T-helper 1 cell treated with Interleukin-12 subunit alpha and Interleukin-12 subunit beta and Interleukin-4 antibody, amounts not matched to agents 30 ng/mL and 1 ng/mL, for 36 hours (primary cell): ENCODE measurements around the gene KIF6. TPM values are rescaled to one million over a fixed set of nuclear protein-coding genes. Genes with fewer than 3 reads are reported as not detected.

Experiments used
- intact Hi-C: fragments of 100-400 bp; cut with micrococcal nuclease; formaldehyde crosslinking; loops from one replicate; pipeline ENCODE4 v1.15.1; 2024
- total RNA-seq: library from RNA; stranded (reverse); gene quantifications from 2 replicates; pipeline ENCODE4 v1.2.3, GENCODE V29; 2022

The KIF6 gene
- total RNA-seq, 1 donor from 2014 or later: 0.10 TPM

DNA sequence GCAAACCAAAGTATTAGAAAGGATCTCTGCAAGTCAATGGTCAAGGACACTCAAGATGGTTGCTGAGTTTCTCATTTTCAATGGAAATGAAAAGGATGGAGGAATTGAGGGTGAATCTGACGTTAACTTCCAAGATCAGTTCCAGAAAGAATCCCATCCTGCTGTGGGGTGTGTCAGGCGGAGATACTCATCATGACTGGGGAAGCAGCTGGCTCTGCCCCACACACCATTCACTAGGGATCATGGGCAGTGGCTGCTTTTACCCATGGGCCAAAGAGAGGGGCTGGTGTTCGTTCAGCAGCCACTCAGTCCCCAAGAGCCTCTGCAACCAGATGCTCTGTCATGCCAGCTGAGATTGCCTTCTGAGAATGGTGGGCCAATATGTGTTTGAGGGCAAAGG is 300.4 kb downstream of the KIF6 start:
- intact Hi-C loops: no loop called here

DNA sequence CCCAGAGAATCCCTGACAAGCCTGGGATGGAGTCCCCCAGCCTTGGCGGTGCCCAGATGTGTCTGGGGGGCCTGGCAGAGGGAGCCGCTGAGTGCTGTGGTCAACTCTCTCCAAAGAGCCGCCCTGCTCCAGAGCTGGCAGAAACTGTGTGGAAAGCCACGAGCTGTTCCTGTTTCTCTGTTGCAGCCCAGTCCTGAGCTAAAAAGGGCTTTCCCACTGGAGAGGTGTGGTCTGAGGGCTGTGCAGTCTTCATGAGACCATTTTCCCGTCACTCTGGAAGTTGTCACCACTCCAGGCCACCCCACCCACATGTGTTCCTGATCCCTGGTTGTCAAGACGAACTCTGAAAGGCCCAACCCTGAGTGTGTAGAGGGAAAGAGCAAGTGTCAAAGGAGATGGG is 303.0 kb downstream of the KIF6 start:
- intact Hi-C loops: no loop called here

DNA sequence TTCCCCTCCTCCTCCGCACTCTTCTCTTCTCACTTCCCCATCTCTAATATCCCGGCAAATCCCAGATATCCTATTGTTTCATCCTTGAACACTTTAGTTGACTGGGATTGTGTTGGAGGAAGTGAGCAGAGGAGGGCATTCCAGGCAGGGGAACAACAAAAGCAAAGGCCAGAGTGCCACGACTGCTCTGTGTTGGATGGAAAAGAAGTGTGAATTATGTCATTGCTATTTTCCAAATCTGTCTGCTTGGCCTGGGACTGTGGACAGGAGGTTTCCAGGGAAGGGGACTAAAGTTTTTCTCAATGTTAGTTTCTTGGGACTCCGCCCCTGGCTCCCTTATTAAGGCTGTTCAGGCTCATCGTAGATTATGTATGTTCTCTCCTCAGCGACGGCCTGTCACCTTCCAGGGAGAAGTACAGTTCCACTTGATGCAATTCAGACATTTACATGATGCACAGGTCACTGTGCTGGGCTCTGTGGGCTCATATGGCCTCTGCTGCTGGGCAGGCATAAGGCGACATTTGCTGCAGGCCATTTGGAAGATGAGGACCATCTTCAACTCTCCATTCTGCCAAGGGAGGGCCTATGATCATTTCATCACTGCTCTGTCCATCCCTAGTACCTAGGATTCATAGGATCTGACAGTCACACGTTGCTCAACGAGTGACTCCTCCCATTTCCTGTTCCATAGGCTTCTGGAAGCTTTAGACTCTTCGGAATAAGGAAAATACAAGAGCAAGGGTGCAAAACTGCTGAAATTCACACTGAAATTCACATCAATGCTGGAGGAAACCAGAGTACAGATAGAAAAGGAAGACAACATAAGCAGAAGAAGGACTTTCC is 303.6 kb downstream of the KIF6 start:
- intact Hi-C loops: no loop called here

DNA sequence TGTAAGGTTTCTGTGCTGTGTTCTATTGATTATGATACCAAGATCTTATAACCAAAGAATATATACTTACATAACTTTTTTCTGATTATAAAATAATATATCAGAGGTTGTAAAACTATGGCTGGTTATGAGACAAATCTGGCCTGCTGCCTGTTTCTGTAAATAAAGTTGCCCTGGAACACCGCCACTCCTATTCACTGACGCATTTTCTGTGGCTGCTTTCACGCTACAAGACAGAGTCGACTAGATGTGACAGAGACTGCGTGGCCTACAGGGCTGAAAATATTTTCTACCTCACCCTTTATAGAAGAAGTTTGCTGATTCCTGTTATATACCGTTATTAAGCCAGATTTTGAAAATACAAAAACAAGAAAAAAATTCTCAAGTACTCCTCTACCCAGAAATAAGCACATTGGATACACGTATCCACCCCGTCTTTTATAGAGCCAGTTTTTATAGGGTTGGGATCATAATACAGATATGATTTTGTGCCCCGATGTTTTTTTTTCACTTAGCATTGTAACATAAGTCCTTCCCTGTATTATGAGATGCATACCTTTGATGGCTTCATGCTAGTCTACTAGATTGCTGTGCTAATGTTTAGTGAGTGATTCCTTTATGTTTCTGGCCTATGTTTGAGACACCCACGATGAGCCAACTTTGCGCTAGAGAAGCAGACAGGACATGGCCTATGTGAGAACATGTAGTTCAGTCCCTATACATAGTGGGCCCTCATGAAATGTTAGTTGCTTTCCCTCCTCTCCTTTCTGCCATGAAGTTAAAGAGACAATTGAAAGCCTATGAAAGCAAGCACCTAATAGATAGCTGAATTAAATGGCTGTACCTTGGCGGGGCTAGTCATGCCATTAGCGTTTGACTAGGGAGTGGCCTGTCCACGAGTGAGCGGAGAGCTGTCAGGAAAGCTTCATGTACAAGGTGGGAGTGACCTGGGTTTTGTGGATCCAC is 304.6 kb downstream of the KIF6 start:
- intact Hi-C loops: no loop called here

DNA sequence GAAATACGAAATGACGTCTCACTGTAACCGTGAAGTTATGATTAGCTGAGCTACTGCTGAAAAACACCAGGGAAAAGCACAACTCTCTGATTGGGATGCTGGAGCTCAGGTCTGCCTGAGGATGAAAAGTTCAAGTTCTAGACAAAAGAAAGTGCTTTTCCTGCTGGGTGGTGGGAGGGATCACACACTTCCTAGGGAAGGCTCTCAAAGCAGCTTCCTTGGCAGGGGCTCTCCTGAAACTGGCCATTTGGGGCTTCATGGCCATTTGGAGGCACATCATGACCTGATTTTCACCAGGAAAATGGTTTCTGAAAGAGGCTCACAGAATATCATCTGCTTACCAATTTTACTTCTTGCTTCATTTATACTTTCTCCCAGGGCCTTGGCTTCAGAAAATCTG is 305.6 kb downstream of the KIF6 start:
- intact Hi-C loops: no loop called here

DNA sequence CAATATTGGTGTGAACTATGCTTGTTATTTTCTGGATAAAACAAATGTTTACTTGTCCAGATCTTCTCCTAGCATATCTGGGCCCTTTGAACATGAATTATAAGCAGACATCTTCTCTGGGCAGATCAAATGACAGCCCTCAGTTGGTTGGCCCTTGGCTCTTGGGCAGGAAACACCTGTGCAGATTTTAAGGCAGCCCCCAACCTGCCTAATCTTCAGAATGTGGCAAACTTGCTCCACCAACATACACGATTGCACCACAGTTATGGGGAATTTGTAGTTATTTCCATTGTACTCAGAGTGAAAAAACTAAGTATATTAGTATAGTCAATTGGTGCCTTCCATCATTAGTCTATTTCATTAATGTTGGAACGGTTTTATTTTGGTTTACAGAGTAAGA is 307.8 kb downstream of the KIF6 start:
- intact Hi-C loops: no loop called here

DNA sequence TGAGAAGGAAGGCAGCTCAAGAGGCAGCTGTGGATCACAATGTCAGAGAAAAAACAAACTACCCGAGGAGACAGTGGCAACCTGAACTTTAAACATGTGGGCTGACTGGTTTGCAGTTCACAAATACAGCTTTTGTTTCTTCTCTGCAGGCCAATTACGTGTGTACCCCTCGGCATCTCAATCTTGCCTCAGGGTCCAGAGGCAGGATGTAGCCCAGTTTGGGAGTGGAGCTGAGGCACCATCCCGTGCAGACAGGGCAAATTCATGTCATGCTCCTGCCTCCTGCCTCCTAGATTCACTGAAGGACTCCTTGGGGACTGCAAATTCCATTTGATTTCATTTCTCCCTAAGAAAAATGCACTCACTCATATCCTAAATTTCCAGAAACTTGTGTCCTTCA is 308.5 kb downstream of the KIF6 start:
- intact Hi-C loops: no loop called here

DNA sequence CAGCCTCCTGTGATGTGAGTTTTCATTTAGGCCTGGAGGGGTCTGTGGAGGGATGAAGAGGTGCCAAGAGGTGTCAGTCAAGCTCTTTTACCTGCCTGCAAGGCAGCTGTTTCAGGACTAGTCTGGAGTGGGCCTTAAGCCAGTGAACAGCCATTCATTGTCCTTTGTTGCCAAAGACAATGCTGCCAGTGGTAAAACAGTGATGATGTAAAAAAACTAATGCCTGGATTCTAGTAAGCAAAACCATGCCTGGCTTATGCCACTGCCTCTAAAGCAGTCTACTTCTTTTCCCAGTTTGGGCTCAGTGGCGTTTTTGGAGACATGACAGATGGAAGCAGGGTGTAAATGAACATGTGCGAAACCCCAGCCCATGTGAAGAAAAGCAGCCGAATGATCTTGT is 309.2 kb downstream of the KIF6 start:
- intact Hi-C loops: no loop called here

DNA sequence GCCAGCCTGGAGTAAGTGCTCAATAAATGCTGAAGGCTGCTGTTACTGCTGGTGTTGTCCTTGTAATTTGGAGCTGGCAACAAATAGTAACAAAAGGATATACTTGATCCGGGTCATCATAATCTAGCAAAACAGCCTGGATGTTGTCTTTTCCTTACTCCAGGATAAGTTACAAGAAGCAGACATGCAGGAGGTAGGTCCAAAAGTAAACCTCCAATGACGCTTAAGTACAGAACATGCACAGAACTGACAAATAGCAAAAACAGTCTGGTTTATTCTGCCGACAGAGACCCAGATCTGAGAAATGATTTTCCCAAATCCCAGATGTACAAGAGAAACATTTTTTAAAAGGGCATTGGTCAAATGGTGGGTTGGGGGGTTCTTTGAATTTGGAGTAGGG is 309.7 kb downstream of the KIF6 start:
- intact Hi-C loops: no loop called here

DNA sequence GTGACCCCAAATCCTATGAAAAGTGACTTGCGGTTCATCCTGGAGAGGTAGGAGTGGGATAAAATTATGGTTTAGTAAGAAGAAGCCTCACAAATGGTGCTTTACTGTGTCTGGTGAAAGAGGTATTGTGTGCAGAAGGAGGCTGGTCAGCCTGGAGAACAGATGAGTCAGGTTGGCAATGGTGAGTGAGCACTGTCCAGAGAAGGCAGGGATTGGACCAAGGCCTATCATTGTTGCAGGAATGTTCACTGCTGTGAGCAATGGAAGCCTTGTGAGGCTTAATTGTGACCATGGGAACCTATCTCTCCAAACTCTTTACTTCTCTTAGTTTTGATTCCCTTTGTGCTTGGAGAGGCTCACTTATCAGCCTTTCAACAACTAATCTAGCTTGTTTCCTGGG is 313.7 kb downstream of the KIF6 start:
- intact Hi-C loops: no loop called here

DNA sequence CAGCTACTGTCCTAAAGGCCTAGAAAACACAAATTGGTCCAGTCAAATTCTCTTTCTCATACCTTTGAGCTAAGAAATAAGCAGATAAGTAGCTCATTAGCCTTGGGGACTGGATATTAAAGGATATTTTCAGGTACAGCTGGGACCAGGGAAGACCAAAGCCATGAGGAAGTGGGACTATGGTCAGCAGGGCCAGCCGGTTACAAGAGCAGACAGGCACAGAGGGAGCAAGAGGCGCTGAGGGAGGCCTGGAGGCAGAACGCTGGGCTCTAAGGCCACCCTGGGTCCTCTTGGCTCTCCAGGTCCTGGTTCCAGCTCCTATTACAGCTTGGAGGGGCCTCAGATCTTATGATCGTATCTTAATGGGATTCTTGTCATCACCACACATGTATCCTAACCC is 314.2 kb downstream of the KIF6 start:
- intact Hi-C loops: no loop called here

DNA sequence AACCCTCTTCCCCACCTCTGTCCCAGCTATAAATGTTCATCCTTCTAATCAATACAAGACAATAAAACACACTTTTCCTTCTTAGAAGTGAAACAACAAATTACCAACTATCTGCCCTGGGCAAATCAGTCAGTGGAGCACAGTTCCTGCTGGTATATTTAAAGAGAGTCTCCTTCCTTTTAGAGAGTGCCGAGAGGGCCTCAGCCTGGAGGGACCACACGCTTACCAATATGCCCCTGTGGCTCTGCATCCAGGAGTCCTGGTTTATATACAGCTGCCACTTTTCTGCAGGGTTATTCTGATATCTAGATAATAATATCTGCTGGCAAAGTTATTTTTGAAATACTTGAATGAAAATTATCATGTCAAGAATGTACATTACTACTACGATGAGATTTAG is 315.3 kb downstream of the KIF6 start:
- intact Hi-C loops: no loop called here

DNA sequence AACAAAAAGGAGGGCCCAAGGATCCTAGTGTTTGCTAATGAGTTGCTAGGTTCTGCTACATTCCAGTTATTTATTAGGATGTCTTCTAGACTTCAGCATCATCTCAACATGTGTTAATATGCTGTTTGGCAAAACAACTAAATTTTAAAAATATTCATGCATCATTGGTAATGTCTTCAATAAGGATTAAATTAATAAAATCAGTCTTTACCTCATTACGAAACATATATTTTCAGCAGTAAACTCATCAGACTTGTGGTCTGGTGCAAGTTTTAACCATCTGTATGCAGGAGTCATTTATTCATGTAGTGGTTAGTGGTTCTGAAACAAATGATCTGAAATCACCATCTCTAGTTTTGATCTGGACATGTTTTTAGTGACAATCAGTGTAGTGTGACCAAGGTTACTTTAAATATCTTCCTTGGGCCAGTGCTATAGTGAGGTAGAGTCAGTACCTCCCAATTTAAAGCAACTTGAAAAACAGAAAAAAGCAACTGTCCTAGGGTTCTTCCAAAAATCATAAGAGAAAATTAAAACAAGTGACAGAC is 317.7 kb downstream of the KIF6 start:
- intact Hi-C loops: no loop called here

DNA sequence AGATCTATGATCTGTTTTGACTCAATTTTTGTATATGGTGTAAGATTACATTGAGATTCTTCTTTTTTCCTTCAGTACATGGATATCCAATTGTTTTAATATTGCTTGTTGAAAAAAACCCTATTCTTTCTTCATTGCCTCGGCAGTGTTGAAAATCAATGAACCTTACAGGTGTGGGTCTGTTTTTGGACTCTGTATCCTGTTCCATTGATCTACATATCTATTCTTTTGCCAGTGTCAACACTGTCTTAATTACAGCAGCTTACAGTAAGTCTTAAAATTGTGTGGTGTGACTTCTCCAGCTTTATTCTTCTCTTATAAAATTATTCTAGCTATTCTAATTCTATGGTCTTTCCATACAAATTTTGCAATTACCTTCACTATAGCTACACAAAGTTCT is 320.9 kb downstream of the KIF6 start:
- intact Hi-C loops: no loop called here

DNA sequence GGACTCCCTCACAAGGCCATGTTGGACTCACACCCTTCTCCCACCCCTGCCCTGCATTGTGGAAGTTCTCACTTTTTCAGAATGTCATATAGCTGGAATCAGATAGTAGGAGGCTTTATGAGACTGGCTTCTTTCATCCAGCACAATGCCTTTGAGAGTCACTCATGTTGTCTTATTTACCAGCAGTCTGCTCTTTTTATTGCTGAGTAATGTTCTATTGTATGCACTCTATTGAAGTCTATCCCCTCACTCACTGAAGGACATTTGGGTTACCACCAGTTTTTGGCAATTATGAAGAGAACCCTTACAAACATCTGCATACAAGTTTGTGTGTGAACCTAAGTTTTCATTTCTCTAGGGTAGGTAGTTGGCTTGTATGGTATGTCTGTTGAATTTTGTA is 321.9 kb downstream of the KIF6 start:
- intact Hi-C loops: no loop called here

DNA sequence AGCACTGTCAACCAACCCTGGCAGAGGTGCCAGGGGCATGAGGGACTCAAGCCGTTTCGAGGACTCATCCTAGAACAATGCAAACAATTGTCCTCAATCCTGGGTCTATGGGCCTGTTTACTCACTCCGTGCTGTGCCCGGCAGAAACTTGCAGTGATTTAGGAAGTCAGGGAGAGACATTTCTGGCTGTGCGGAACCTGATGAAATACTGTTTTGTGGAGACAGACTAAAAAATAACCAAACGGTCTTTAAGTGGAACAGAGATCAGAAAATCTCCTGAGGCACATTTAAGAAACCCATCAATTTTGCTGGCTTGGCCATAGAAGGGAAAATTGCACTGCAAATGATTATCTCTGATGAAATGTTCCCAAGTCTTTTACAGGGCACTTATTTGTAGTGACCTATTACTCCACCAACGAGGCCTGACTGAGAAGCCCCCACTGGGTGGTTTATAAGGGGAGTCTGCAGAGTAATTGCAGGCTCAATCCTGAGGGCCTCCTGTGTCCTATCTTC is 322.9 kb downstream of the KIF6 start:
- intact Hi-C loops: no loop called here

DNA sequence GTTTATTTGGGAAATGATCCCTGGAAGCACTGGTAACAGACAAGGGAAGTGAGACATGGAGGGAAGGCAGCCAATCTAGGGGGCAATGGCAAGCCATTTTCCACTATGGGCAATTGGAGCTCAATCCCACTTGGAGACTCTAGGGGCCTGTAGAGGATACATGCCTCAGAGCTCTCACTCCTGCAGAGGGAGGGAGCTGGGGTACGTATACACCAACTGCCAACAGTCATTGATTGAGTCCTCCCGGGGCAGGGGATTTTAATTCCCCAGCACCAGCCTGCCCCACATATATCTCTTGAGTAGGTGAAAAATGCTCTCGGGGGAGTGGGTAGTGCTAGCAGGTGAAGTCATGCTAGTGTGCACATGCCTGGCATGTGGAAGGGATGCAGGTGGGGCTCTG is 323.8 kb downstream of the KIF6 start:
- intact Hi-C loops: no loop called here

DNA sequence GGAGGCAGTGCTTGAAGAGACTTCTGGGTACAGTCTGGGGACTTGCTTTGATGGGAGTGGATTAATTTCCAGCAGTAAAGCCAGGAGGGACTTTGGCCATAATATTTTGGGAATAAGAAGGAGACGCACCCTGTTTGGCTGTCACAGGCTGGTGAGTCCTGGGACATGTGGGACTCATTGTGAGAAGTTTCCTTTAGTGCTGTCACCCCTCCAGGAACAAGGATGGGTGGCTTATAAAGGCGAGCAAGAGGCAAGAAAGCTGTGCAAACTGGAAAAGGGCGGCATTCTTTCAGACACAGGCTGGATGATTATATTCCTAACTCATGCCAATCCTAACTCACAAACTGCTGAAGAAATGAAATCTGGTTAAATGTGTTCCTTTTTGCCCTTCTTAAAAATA is 325.2 kb downstream of the KIF6 start:
- intact Hi-C loops: no loop called here

DNA sequence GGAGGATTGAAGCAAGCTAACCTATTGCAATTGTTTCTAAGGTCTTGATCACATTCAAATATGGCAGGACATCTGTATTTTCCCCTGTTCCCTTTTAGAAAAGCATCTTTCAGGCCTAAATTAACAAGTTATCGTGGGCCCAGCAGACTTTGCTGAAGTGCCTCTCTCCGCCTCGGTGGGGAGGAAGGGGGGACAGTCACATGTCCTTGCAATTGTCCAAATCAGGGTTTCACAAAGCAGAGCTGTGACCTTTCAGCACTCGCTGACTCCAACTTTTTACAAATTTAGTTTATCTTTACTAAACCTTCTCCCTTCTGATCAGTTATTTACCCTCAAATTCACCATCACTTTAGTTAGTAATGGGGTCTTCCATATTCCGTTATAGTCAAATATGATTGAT is 328.4 kb downstream of the KIF6 start:
- intact Hi-C loops: no loop called here

DNA sequence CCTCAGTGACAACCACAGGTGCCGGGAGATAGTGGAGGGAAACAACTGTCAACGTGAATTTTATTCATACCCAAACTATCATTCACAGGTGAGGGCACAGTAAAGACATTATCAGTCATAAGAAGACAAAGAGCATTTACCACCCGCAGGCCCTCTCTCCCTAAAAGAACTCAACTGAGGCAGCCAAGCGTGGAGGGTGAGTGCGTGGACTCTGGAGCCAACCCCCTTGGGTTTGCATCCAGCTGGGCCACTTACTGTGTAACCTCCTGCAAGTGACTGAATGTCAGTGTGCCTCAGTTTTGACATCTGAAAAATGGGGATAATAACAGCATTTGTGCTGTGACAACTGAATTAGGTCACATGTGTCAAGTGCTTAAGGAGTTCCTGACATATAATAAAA is 332.1 kb downstream of the KIF6 start:
- intact Hi-C loops: no loop called here

DNA sequence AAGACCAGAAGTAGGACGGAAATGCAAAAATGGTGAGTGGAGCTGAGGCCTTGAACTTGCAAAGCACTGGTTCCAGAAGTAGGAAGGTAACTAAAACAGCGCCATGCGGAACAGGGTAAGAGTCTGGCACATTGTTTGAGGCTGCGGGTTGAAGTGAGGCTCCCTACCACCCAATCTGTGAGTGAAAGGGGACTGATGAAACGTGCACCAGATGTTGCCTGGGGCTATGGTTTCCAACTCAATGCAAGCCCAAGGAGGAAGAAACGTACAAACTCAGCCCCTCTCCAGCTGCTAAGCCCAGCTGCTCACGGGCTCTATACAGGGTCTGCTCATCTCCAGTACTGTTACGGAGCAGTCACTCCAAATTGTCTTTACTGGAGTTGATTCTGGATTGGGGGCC is 334.0 kb downstream of the KIF6 start:
- intact Hi-C loops: no loop called here

DNA sequence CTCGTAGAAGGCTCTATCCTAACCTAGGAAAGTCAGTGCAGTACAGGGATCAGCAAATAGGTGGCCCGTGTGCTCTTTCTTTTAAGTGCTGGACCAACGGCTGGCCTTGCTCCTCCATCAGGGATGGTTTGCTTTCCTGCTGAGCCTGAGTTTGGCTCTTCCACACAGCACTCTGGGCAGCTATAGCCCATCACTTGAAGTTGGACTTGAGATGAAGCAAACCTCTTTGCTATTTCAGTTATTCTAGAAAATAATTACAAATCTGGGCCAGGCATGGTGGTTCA is 335.8 kb downstream of the KIF6 start:
- intact Hi-C loops: no loop called here
